Tibial nerve (tissue), 4 donors: ENCODE data around the gene MAGEB6B.
"Not testable (repeated sequence)": the region's sequence is repeated elsewhere in the genome, so short reads cannot be mapped to it uniquely, and the experiment has no call there.

Experiments
- CTCF ChIP-seq, 5 experiments: fragments of 200-600 bp in 3 of 5; fragments of 450-650 bp in 2 of 5; sonication (generic) in 3 of 5; IDR thresholded peaks; one replicate each; pipeline ENCODE4 v1.5.1; 2016 to 2019; ENCODE audit warnings: antibody characterized with exemption in 5 of 5, mild to moderate bottlenecking in 3 of 5, moderate library complexity in 2 of 5
- EP300 ChIP-seq, 2 donors: sonication (generic); formaldehyde crosslinking; IDR thresholded peaks; one replicate each; pipeline ENCODE4 v1.6.1; 2017; ENCODE audit warnings: antibody characterized with exemption in 2 of 2, mild to moderate bottlenecking in 1 of 2

GRCh38 chrX:26204717-26205116 is 44.3 kb downstream of the MAGEB6B start:
- TF ChIP-seq CTCF, EP300 (IDR thresholded peaks at IDR 0.05): not testable (repeated sequence)
